Measurements from ENCODE around the gene RAB15.

The RAB15 gene

DNA sequence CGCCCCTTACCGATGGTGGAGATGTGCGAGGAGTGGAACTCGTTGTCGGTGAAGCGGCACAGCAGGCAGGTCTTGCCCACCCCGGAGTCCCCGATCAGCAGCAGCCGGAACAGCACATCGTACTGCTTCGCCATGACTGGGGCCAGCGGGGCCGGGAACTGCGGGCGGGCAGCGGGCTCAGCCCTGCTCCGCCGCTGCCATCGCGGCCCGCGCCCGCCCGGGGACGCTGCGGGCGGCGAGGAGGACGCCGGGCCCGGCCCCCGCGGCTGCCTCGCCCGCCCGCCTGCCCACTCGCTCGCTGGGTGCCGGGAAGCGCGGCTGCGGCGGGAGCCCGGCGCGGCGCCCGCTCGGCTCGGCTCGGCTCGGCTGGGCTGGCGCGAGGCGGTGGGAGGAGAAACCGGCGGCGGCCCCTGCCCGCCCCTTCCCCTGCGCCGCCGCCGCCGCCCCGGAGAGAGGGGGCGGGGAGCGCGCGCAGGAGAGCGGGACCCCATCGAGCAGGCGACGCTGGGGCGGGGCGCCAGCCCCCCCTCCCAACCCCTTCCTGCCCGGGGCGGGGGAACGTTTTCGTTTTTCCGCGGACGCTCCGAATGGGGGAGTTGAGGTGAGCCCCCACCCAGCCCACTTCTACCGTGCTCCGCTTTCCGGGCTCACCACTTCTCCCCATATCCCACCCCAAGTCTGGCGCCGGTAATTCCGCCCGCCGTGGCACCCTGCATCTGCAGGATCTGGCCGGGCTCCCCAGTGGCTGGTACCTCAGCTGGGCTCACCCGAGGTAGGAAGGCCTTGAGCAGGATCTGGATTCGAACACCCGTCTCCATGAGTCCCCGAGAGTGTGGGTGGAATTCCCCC, at the start of gene RAB15:
Gene RAB15, minus strand, starts transcription at position 394 of the 849 bp plus-strand sequence. Its CDS starts 260 bp downstream, at position 134.
- peak; percentile 40 for DNase-seq

DNA sequence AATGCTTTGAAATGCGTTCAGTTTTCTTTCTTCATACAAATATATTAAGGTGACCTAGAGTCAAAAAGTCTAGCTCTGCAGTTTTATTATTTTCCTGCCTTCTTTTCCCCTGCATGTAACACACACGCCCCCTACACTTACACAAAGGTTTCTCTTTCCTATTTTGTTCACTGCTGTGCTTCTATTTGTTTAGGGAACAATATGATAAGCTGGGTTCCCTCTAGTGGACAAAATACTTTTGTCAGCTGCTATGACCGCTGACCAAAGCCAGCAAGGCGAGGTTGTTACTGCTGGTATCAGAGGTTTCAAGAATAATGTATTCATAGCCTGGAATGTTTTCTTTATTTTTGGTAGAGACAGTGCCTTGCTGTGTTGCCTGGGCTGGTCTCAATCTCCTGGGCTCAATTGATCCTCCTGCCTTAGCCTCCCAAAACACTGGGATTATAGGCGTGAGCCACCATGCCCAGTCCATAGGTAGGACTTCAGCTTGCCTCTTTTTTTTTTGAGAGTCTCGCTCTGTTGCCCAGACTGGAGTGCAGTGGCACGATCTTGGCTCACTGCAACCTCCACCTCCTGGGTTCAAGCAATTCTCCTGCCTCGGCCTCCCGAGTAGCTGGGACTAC, 47.9 kb upstream of the RAB15 start:
- no peak for DNase-seq

DNA sequence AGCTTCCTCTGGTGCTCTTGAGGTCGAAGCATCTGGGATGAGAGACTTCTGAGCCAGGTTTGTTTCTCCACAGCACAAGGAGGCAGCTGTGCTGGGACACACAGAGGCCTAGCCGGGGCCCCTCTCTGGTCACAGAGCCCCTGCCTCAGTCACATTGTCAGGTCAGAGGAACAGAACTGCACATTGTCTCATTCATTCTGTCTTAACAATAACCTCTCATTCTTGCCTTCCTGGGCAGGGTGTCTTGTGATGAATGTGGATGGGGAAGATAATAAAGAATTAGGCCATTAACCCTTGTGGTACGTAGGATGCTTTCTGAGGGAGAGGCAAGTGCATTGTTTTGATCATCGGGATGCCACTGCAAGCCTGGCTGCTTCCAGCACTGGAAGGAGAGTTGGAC, 44.3 kb upstream of the RAB15 start:
- no peak for DNase-seq

DNA sequence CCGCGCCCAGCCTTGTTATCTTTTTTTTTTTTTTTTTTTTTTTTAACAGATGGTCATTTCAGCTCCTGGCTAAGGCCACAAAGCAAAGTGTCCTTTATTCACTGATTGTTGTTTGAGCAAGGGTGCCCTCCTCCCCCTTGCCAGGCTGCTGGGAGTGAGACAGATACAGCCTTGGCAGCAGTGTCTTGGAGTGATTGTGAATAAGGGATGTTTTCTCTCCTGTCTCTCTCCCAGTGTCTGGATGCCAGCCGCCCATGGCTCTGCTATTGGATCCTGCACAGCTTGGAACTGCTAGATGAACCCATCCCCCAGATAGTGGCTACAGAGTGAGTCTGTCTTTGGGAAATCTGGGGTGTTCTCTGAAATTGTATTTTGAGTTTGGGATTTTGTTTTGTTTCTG, 43.3 kb upstream of the RAB15 start:
- no peak for DNase-seq

DNA sequence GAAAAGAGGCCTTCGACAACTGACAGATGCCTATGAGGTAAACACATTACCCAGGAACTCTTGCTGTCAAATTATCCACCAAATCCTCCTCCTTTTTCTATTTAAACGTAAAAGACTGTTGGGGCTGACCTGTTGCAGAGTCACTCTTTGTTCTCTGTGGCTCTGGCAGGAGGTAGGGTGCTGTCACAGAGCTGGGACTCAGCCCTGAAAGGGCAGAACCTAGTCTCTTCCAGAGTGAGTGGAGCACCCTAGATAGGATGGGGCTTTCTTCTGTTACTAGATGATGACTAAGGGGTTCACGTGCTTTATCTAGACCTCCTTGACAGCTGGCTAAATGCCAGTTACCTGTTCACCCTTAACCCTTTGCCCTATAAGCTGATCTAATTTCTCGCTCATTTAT, 40.2 kb upstream of the RAB15 start:
- no peak for DNase-seq

DNA sequence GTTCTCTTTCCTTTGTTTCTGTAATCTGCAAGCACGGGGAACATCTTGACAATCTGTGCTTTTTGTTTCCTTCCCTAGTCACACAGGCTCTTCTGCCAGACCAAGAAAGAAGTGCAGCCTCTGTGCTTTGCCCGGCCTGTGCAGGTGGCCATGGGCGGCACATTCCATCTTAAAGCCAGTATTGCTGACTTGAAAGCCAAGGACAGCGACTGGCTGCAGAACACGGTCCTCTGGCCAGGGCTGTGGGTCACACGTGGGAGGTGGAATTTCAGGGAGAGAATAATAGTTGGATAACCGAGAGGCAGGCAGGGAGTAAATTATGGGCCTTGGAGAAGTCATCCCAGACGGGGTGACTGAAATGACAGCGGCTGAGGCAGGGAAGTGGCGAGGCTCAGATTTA, 39.4 kb upstream of the RAB15 start:
- no peak for DNase-seq

DNA sequence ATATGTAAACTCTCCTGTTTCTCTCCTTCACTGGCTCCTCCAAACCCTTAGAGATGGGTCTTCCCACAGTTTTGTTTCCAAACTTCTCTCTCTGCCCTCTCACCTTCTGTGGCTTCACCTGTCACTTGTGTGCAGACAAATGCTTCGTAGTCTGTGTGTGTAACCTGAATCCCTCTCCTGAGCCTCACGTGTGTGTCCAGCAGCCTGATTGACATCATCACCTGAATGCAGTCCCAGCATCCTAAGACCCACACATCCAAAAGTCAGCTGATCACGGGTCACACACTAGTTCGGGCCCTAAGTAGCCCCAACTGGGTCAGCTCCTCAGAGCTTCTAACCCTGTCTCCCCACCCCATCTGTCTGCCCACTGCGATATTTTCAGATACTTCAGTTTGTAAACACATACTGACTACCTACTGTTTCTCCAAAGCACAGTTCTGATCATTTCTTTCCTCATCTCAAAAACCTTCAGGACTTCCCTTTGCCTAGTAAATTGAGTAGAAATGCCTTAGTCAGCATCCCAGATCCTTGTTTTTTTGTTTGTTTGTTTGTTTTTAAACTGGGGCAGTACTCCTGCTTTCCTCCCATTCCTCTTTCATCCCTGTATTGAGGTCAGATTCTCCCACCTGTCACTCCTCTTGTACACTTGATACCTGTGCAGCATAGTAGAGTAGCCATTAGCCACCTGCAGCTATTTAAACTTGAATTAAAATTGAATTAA, 38.2 kb upstream of the RAB15 start:
- no peak for DNase-seq

DNA sequence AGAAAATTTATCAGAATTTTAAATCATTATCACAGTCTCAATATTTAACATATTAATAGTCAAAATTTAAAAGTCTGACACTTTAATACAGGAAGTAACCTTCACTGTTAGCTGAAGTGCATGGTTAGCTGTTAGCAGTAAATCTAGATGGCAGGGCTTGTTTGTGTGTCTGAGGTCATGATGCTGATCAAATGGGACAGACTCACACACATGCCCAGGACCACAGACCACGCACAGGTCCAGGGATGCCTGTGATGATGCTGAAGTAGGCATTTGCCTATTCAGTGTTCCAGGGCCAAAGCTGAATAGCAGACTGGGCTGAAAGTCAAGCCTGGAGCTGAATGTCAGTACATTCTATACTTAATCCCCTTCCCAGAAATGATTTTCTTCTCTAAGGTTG, 35.1 kb upstream of the RAB15 start:
- DNase-seq = no peak

DNA sequence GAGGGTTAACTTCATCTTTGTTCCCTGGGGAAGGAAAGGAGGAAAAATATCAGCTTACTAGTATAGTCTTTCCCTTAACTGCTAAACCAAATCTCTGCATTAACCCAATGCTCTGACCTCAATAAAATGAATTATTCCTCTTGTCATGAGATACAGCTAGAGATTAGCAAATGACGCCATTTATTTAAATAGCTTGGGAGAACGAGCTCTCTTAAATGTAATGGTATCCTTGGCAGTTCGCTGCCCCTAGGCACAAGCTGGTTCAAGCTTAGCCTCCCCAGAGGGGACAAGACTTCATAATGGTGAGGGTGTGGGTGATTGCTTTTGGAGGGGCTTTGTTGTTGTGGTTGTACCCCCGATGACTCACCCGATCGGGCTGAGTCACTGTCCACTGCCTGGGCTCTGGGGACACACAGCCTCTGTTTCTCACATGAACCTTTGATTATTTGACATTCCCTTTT, 34.2 kb upstream of the RAB15 start:
- no peak for DNase-seq

DNA sequence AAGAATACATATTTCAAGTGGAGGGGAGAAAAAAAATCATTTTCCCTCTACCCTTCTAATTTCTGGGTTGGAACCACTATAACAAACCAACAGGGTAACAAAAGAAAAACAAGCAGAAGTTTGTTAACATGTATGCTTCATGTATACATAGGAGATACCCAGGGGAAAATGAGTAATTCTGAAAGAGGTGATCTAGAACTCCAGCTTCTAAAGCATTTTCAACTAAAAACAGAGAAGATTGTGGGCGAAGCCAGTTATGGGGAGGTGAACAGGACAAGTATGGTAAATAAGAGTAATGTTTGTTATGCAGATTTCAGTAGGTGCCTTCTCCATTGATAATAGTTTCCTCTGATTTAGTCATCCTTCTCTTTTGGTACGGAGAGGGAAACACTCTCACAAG, 31.3 kb upstream of the RAB15 start:
- no peak for DNase-seq

DNA sequence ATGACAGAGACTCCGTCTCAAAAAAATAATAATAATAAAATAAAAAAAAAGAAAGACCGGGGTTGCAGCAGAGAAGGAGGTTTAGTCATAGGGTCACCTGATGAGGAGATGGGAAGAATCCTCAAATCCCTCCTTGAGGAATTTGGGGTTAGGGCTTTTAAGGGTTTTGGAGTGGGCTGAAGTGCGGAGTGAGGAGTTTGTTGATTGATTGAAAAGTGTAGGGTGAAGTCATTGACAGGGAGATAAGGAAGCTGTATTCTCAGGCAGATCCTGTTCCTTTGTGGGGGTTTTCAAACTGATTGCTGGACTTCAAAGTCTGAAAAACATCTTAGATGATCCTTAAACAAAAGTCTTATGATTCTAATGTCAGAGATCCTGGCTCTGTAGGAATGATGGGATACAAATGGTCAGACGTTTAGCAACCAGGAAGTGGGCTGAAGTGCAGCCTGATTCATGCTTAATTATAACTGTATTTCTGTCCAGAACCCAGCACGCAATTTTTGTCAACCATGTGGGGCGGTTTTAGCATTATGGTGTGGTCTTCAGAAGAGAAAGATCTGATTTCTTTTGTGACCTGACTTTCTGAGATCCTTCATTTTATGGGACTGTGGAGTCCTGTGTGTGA, 30.6 kb upstream of the RAB15 start:
- no peak for DNase-seq

DNA sequence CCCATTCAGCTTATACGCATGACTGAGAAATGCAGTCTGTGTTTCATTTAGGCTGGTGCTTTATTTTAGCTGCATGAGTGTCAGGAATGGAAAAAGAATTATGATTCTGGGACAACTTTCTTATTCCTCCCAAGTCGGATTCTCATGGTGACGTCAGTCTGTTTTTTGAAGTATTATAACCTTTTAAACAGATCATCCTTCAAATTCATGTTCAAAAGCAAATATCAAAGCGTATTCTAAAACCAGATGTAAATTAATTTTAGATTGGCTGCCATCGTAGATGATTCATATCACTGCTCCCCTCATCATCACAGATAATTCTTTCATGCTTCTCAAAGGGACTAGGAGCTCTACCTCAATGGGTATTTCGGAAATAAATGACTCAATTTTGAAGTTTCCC, 29.6 kb upstream of the RAB15 start:
- DNase-seq = no peak

DNA sequence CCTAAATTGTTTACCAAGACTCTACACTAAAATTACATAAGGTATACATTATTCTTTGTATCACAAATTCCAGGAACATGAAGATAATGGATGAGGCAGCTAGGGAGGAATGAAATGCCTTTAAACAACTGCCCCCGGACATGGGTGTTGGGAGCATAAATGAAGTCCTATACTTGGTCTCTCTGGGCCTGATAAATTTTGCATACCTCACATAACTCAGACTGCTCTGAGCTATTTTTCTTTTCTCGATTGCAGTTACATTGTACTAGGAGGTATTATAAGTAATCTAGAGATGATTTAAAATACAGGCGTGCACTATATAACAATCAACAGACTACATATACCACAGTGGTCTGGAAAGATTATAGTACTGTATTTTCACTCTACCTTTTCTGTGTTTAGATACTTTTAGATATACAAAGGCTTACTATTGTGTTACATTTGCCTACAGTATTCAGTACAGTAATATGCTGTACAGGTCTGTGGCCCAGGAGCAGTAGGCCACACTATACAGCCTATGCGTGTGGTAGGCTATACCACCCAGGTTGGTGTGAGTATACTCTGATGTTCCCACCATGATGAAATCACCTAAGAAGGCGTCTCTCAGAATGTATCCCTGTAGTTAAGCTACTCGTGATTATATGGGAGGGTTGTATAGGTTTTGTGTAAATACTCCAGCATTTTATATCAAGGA, 28.9 kb upstream of the RAB15 start:
- DNase-seq = no peak

DNA sequence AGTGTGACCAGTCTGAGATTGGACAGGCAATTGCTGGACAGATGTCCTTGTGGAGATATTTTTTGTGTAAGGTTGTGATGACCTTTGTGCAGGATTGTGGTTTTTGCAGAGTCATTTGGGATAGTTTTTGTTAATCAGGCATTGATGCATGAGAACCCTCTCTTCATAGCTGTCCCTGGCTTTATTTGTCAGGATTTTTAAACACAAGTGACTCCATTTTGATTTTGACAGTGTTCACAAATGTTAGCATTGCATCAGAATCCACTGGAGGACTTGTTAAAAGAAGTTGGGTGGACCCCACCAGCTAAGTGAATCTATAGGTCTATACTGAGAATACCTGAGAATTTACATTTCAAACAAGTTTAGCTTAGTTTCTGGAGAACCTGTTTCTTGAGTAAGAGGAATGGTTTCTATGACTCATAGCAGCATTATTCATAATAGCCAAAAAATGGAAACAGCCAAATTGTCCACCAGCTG, 26.4 kb upstream of the RAB15 start:
- no peak for DNase-seq

DNA sequence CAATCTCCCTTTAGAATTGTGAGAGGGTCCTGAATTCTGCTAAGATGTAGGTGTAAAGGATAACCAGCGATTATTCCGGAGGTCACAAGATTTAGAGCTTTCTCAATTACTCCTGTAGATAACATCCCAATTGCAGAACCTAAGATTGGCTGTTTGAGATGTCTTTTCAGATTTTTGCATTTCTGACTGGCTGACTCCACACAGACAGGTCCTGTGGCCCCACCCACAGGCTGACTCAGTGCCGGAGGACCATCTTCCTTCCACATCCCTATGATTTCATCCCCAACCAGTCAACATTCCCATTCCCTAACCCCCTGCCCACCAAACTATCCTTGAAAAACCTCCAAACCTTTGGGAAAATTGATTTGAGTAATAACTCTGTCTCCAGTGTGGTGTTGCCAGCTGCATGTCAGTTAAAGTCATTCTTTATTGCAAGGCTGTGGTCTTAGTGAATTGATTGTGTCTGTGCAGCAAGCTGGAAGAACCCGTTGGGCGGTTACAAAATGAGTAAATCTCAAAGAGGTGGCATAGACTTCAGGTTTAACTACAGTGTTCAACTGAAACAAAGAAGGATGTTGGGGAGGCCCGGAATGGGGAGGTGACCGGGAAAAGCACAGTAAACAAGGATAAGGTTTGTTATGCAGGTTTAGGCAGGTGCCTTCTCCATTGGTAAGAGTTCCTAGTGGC, 25.1 kb upstream of the RAB15 start:
- no peak for DNase-seq

DNA sequence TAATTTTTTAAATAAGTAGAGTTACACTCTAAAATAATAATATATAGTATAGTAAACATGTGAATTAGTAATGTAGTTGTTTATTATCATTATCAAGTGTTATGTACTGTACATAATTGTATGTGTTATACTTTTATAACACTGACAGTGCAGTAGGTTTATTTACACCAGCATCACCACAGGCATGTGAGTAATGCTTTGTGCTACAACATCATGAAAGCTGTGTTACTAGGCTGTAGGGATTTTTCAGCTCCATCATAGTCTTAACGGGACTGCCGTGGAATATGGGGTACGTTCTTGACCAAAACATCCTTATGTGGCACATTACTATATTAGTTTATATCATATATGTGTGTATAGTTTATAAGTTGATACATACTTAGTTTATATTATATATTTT, 23.2 kb upstream of the RAB15 start:
- DNase-seq = no peak

DNA sequence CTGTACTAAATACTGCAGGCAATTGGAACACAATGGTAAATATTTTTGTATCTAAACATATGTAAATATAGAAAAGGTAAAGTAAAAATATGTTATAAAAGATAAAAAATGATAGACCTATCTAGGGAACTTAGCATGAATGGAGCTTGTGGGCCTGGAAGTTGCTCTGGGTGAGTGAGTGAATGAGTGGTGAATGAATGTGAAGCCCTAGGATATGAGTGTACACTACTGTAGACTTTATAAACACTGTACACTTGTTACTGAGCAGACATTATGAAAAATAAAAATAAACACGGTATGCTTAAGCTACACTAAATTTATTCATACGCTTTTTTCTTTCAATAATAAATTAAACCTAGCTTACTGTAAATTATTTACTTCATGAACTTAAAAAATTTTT, 22.4 kb upstream of the RAB15 start:
- no peak for DNase-seq

DNA sequence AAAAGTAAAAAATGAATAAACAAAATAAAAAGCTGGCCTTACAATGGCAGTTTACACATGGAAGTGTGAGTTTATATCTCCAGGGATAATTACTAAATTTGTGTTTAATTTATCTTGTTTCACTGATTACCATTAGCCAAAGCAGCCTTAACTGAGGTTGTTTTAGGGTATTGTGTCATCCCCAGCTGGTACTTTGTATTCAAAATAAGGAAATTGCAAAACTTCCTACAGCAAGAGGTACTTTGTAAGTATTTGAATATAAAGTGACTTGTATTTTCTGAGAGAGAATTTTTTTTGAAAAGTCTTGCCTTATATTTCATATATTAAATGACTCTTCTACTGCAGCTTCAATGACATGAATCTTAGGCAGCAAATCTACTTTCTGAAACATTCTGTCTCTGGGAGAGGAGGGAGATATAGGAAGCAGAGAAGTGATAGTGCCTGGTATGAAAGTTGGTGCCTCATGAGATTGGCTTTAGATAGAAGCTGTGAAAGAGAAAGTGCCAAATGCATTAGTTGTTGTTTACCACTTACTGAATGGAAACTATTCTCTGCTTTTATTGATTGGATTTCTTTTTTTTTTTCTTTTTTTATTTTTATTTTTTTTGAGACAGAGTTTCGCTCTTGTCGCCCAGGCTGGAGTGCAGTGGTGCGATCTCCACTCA, 21.3 kb upstream of the RAB15 start:
- no peak for DNase-seq

DNA sequence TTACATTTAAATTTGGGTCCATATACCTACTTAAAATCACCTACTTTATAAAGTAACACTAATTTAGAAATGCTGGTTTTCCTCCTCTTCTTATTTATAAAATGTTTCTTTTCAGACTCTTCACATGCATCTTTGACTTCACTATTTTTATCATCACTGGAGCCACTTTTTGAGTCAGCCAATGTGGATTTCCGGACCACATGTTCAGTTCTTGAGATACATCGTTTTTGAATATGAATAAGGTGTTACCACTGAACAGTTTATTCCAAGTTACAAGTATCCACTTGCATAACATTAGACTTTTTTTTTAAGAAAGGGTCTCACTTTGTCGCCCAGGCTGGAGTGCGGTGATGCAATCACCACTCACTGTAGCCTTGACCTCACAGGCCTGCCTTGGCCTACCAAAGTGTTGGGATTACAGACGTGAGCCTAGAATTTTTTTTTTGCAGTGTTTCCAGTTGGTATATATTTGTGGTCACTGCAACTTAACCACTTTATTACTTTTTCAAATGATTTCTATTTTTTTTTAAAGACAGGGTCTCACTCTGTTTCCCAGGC, 20.3 kb upstream of the RAB15 start:
- no peak for DNase-seq

DNA sequence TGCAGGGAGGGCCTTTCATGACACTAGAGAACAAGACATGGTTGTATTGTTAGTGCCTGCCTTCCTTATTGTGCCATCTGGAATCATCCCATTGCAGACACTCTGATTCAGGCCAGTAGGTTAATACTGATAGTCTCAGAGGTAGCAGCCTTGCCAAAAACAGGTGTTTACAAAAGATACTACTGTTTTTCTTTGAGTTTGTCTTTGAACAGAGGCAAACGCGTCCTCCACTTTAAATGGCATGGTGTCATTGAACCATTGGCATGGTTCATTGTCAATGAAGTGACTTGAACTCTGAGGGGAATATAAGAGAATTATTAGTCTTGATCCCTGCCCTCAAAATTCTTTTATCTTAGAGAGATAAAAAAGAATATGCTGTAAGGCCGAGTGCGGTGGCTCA, 18.8 kb upstream of the RAB15 start:
- no peak for DNase-seq

DNA sequence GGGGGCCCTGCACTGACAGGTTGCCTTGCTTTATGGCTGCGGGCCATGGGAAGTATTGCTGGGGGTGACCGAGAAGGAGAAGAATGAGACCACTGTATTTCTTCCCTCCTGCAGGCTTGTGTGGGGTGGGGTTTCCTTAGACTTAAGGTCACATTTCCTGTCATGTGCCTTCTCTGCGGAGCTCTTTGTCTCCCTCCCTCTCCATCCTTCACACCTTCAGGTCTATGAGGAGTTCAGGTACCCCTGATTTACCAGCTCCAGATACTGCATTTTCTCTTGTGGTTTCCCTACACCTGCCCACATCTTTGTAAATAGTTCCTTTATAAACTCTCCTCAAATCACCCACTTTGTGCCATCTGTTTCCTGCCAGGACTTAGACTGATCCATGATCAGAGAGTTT, 18.2 kb upstream of the RAB15 start:
- no peak for DNase-seq

Data from activated CD4-positive, alpha-beta T cell treated with anti-CD3 and anti-CD28 coated beads for 48 hours (primary cell).